ENCODE measurements around the gene LARGE1. TPM values are rescaled to one million over a fixed set of nuclear protein-coding genes. Genes with fewer than 3 reads are reported as not detected.

The LARGE1 gene
- total and polyA plus RNA-seq, 2 of the 13 experiments (the other 11 are each of a cell fraction or from before 2014, with no cell fraction given) = 8.4 to 11.0 TPM

GRCh38 chr22:33302049-33302545 lies 618.2 kb downstream of the LARGE1 start (continued):
- TF ChIP-seq BCLAF1 (IDR thresholded peaks at IDR 0.05) (no peak), POGZ (CRISPR knock-in tag; IDR thresholded peaks at IDR 0.05) (peak; percentile 68), TRIM22 (IDR thresholded peaks at IDR 0.05) (no peak), FOXA3 (CRISPR knock-in tag; IDR thresholded peaks at IDR 0.05) (peak; percentile 32; the same call in 1 of the 2 replicates), HNRNPUL1 (IDR thresholded peaks at IDR 0.05; ENCODE audit: low read depth, low read length) (no peak), ZNF326 (CRISPR knock-in tag; IDR thresholded peaks at IDR 0.05; ENCODE audit: borderline replicate concordance) (no peak), SAFB2 (CRISPR knock-in tag; IDR thresholded peaks at IDR 0.05; ENCODE audit: borderline replicate concordance, low read depth) (no peak), ZNF350 (CRISPR knock-in tag; IDR thresholded peaks at IDR 0.05; ENCODE audit: borderline replicate concordance, low read depth) (peak; percentile 48; the same call in 1 of the 2 replicates), RFXANK (CRISPR knock-in tag; IDR thresholded peaks at IDR 0.05) (no peak), ZBTB46 (CRISPR knock-in tag; IDR thresholded peaks at IDR 0.05; ENCODE audit: borderline replicate concordance) (no peak), ZNF569 (CRISPR knock-in tag; IDR thresholded peaks at IDR 0.05; ENCODE audit: borderline replicate concordance) (no peak), PBX3 (CRISPR knock-in tag; IDR thresholded peaks at IDR 0.05; ENCODE audit: borderline replicate concordance) (no peak), ZNF577 (CRISPR knock-in tag; IDR thresholded peaks at IDR 0.05; ENCODE audit: borderline replicate concordance, low read depth) (no peak), ZBTB38 (CRISPR knock-in tag; IDR thresholded peaks at IDR 0.05) (peak; percentile 50), HIC2 (CRISPR knock-in tag; IDR thresholded peaks at IDR 0.05; ENCODE audit: low read depth) (0 out of 2 replicates have a peak, but pooled peaks have one; percentile 48), NCOA2 (CRISPR knock-in tag; IDR thresholded peaks at IDR 0.05) (no peak), ZFP37 (CRISPR knock-in tag; IDR thresholded peaks at IDR 0.05; ENCODE audit: borderline replicate concordance) (no peak), E2F2 (CRISPR knock-in tag; IDR thresholded peaks at IDR 0.05; ENCODE audit: borderline replicate concordance) (no peak), JDP2 (CRISPR knock-in tag; IDR thresholded peaks at IDR 0.05; ENCODE audit: borderline replicate concordance) (no peak), RORA (CRISPR knock-in tag; IDR thresholded peaks at IDR 0.05) (no peak)
